HG03097 (cell line): ENCODE data around the gene RGL1.

Experiments
- ATAC-seq: cut with Tn5 transposase; IDR thresholded peaks from one replicate; pipeline ENCODE4 v1.9.1; 2021; ENCODE audit not compliant: unreplicated experiment, low FRiP score

RGL1 gene

DNA sequence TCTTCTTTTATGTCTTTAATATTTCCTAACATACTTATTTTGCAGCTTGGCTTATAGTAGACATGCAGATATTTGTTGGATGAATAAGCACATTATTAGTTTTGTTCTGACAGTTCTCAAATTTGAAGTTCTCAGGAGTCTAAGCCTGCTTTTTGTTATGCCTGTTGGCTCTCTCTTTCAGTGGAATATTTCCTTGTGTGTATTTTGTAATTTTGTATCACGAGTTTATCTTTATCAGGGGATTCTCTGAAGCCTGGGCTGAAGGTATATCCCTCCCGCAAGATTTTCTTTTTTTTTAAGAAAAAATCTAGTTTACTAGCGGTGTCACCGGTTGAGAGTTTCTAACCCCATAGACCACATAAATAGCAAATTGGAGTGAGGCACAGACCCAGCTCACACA lies 105.9 kb downstream of the RGL1 start:
- peak; percentile 12 for ATAC-seq

DNA sequence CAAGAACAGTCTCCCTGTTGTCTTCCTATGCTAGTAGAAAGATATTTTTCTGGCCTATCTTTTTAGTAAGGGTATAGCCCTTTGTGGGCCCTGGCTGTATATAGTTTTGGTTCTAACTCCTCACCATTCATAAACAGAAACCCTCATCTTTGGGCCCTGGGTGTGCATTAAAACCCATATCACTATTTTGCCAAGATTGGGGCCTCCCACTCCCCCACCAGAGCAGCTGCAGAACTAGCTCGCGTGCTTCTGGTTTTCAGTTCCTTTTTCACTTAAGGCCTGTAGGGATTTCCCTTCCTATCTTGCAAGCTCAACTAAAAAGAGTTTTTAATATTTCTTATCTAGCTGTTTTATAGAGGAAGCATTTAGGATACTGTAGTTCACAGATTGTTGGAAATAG lies 106.4 kb downstream of the RGL1 start:
- ATAC-seq: peak; percentile 64

- no peak for ATAC-seq
These were observed 107.5 kb downstream of the RGL1 start for GRCh38 chr1:183912265-183912886.

GRCh38 chr1:183913567-183913993 lies 108.7 kb downstream of the RGL1 start:
- ATAC-seq: no peak

DNA sequence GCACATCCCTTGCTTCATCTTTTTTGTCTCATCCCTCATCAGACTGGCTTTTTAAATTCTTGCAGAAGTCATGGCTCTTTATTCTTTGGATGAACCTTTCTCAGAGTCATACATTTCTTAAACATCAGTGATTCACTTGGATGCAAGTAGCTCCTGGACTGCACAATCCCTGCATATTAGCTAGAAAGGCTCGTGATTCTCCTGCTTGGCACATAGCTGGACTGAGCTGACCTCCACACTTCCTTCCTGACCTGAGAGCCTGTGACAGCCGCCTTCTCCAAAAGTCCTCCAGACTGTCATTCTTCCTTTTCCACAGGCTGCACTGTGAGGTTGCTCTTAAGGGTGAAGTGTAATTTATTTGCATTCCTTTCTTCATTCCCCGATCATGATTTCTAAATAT lies 109.4 kb downstream of the RGL1 start:
- no peak for ATAC-seq

GRCh38 chr1:183914891-183915290 lies 110.0 kb downstream of the RGL1 start:
- ATAC-seq: no peak

- ATAC-seq: peak; percentile 41
These were observed 110.9 kb downstream of the RGL1 start for GRCh38 chr1:183915625-183916510.

GRCh38 chr1:183916574-183916973 lies 111.7 kb downstream of the RGL1 start:
- ATAC-seq: no peak

- ATAC-seq: no peak
These were observed 113.7 kb downstream of the RGL1 start for GRCh38 chr1:183918589-183918988.

DNA sequence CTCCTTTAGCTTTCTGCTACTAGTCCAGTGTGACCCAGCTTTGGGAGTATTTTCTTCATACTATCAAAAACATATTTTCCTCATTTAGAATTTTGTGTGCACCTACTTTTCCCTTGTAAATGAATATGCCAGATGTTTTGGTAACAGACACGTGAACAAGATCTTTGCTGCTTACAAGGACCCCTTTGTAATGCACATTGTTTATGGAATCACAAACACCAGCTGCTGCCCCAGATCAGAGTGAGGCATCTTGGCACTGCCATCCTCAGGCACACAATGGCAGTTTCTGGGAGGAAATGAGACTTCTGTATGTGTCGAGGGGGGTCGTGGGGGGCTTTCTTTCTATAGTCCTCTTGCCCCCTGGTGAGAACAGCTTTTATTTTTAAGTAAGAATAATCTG lies 115.7 kb downstream of the RGL1 start:
- ATAC-seq: no peak

DNA sequence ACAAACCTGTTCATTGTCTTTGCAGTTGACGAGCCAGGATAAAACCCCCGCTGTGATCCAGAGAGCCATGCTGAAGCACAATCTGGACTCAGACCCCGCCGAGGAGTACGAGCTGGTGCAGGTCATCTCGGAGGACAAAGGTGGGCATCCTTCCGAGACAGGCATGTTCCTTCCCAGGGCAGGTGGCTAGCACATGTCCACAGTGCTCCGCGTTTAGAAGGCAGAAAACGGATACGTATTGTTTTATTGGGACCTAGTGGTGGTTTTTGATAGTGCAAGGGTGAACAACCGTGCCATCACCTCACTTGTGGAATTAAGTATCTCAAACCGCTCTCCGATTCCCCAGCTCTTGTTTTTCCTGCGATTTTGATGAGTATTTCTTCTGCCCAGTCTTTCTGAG lies 117.3 kb downstream of the RGL1 start:
- ATAC-seq: no peak

- ATAC-seq: no peak
These were observed 121.0 kb downstream of the RGL1 start for GRCh38 chr1:183925947-183926346.

GRCh38 chr1:183926983-183927382 lies 122.1 kb downstream of the RGL1 start:
- no peak for ATAC-seq

DNA sequence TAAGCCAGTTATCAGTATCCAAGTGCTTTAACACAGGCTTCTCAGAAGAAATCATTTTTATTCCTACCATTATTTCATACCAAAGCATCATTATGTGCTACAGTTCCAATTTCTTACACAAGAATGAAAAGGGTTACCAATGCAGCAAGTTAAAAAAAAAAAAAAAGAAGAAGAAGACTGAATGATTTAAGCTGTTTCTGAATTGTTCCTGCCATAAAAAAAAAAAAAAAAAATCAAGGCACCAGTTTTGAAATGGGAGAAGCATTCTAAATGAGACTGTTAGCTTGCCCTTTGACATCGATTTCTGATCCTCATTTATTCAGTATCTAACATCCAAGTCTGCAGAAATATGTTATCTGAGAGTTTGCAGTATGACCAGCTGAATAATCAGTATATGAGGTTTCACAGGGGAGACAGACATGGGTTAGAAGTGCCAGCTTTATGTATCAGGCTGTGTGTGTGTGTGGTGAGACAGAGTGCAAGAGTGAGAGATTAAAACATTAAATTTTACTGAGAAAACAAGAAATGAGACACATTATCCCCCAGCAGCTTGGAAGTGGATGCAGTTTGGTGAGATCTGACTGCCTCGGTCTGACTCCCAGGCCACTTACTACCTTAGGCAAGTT lies 126.8 kb downstream of the RGL1 start:
- no peak for ATAC-seq

GRCh38 chr1:183932412-183932811 lies 127.5 kb downstream of the RGL1 start:
- ATAC-seq: no peak

GRCh38 chr1:183933528-183934179 lies 128.7 kb downstream of the RGL1 start:
- no peak for ATAC-seq

DNA sequence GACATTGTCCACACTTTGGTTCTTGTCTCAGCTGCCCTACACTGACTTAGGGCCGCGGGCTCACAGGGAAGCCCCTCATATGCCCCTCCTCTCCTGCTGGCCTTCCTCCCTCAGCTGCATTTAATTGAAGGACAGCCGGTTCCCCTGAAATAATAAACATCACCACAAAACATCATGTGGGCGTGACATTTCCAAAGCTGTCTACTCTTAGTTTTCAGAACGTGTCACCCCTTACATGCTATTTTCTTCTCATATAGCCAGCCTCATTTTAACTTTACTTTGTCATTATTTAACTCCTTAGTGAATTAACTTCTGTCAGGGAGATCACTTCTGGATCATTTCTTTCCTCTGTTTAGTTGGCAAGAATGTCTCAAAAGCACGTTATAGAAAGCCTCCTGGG lies 129.4 kb downstream of the RGL1 start:
- ATAC-seq: no peak

DNA sequence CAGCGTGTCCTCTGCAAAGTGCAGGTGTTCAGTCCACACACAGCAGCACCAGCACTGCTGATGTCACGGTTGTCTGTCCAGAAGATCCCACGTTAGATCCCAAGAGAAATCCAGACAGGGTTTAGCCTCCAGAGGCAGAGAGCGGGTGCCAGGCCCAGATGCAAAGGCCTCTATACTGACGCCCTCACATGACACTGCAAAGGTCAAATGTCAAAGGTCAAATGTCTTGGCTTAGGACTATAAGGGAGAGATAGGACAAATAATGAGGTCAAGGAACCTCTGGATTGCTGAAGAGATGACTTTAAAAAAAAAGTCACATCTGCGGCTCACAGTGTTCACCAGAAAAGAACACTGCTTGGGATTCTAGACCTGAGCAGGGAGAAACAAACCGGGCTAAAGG lies 131.1 kb downstream of the RGL1 start:
- ATAC-seq: no peak

DNA sequence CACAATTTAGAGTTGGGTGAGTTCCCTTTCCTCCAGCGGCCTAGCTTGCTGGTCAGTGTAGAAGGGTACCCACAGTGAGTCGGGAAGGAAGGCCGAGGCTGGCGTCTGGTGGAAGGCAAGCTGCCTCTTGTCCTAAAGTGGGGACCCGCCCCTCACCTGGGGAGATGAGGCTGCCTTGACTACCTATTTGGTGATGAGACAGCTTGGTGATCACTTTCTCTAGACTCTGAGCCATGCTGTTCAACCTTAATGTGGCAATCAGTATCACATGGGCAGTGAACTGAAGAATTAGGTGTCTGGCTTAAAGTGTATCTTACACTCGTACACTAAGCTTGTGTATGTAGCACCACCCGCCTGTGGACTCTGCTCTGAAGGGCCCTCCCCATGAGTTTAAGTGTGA lies 131.9 kb downstream of the RGL1 start:
- ATAC-seq: no peak

DNA sequence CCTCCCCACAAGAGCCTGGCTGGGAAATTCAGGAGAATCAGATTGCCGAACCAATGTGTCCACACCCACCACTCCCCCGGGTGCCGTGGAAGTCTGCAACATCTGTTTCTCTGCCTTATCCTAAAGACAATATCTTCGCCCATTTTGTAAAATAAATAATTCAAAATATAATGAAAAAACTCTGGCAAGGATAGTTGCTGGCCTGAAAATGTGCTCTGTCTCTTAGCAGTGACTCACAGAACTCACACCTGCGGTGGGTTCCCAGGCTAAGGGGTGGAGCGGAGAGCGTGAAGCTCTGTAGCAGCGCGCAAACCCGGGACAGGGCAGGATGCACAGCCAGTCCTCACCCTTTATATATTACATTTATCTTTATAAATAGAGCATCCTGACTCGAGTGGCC lies 132.7 kb downstream of the RGL1 start:
- no peak for ATAC-seq

DNA sequence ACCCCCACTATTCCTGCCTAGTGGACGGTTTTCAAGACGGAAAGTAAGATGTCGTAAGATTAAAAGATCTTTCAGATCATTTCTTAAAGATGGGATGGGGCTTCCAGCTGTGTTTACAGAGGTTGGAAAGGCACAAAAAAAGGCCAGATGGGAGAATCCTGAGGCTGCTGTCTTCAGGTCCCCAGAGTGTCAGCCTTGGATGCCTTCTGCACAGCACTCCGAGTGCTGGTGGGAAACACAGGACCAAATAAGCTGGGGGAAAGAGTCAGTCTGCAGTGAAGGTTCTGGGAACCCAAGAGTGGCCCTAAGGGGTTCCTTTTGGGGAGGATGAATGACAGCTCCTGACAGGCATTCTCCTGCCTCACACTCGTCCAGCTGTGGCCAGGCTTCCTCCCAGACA lies 136.1 kb downstream of the RGL1 start:
- ATAC-seq: no peak
